ENCODE measurements around the gene RNF111.

DNA sequence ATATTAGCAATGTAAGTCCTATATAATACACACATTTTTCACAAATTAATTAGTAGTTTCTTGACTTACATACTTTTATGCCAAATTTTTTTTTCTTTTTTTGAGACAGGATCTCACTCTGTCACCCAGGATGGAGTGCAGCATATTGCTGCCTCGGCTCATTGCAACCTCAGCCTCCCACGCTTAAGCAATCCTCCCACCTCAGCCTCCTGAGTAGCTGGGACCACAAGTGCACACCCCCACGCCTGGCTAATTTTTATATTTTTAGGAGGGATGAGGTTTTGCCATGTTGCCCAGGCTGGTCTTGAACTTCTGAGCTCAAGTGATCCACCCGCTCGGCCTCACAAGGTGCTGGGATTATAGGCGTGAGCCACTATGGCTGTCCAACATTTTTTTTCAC is 54.6 kb downstream of the RNF111 start:
- no peak for TF ChIP-seq TCF7 (CRISPR knock-in tag; IDR thresholded peaks at IDR 0.05; ENCODE audit: low read depth)
- TF ChIP-seq ELF4 (CRISPR knock-in tag; IDR thresholded peaks at IDR 0.05; ENCODE audit: low read depth) = no peak
- TF ChIP-seq ZNF121 (CRISPR knock-in tag; IDR thresholded peaks at IDR 0.05) = no peak
- TF ChIP-seq, protein P1, sequence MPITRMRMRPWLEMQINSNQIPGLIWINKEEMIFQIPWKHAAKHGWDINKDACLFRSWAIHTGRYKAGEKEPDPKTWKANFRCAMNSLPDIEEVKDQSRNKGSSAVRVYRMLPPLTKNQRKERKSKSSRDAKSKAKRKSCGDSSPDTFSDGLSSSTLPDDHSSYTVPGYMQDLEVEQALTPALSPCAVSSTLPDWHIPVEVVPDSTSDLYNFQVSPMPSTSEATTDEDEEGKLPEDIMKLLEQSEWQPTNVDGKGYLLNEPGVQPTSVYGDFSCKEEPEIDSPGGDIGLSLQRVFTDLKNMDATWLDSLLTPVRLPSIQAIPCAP (CRISPR knock-in tag; IDR thresholded peaks at IDR 0.05) = no peak
- TF ChIP-seq, protein P2, sequence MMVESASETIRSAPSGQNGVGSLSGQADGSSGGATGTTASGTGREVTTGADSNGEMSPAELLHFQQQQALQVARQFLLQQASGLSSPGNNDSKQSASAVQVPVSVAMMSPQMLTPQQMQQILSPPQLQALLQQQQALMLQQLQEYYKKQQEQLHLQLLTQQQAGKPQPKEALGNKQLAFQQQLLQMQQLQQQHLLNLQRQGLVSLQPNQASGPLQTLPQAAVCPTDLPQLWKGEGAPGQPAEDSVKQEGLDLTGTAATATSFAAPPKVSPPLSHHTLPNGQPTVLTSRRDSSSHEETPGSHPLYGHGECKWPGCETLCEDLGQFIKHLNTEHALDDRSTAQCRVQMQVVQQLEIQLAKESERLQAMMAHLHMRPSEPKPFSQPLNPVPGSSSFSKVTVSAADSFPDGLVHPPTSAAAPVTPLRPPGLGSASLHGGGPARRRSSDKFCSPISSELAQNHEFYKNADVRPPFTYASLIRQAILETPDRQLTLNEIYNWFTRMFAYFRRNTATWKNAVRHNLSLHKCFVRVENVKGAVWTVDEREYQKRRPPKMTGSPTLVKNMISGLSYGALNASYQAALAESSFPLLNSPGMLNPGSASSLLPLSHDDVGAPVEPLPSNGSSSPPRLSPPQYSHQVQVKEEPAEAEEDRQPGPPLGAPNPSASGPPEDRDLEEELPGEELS (CRISPR knock-in tag; IDR thresholded peaks at IDR 0.05) = no peak
- no peak for TF ChIP-seq MXD4 (CRISPR knock-in tag; IDR thresholded peaks at IDR 0.05; ENCODE audit: borderline replicate concordance)
- TF ChIP-seq, protein P3, sequence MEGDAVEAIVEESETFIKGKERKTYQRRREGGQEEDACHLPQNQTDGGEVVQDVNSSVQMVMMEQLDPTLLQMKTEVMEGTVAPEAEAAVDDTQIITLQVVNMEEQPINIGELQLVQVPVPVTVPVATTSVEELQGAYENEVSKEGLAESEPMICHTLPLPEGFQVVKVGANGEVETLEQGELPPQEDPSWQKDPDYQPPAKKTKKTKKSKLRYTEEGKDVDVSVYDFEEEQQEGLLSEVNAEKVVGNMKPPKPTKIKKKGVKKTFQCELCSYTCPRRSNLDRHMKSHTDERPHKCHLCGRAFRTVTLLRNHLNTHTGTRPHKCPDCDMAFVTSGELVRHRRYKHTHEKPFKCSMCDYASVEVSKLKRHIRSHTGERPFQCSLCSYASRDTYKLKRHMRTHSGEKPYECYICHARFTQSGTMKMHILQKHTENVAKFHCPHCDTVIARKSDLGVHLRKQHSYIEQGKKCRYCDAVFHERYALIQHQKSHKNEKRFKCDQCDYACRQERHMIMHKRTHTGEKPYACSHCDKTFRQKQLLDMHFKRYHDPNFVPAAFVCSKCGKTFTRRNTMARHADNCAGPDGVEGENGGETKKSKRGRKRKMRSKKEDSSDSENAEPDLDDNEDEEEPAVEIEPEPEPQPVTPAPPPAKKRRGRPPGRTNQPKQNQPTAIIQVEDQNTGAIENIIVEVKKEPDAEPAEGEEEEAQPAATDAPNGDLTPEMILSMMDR (IDR thresholded peaks at IDR 0.05) = no peak
- no peak for TF ChIP-seq TEAD4 (CRISPR knock-in tag; IDR thresholded peaks at IDR 0.05)
- TF ChIP-seq JUN (CRISPR knock-in tag; IDR thresholded peaks at IDR 0.05) = no peak
- TF ChIP-seq, protein P4, sequence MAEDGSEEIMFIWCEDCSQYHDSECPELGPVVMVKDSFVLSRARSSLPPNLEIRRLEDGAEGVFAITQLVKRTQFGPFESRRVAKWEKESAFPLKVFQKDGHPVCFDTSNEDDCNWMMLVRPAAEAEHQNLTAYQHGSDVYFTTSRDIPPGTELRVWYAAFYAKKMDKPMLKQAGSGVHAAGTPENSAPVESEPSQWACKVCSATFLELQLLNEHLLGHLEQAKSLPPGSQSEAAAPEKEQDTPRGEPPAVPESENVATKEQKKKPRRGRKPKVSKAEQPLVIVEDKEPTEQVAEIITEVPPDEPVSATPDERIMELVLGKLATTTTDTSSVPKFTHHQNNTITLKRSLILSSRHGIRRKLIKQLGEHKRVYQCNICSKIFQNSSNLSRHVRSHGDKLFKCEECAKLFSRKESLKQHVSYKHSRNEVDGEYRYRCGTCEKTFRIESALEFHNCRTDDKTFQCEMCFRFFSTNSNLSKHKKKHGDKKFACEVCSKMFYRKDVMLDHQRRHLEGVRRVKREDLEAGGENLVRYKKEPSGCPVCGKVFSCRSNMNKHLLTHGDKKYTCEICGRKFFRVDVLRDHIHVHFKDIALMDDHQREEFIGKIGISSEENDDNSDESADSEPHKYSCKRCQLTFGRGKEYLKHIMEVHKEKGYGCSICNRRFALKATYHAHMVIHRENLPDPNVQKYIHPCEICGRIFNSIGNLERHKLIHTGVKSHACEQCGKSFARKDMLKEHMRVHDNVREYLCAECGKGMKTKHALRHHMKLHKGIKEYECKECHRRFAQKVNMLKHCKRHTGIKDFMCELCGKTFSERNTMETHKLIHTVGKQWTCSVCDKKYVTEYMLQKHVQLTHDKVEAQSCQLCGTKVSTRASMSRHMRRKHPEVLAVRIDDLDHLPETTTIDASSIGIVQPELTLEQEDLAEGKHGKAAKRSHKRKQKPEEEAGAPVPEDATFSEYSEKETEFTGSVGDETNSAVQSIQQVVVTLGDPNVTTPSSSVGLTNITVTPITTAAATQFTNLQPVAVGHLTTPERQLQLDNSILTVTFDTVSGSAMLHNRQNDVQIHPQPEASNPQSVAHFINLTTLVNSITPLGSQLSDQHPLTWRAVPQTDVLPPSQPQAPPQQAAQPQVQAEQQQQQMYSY (CRISPR knock-in tag; IDR thresholded peaks at IDR 0.05) = no peak
- no peak for TF ChIP-seq IRF2 (CRISPR knock-in tag; IDR thresholded peaks at IDR 0.05; ENCODE audit: borderline replicate concordance, low read depth)
- TF ChIP-seq, protein P5, sequence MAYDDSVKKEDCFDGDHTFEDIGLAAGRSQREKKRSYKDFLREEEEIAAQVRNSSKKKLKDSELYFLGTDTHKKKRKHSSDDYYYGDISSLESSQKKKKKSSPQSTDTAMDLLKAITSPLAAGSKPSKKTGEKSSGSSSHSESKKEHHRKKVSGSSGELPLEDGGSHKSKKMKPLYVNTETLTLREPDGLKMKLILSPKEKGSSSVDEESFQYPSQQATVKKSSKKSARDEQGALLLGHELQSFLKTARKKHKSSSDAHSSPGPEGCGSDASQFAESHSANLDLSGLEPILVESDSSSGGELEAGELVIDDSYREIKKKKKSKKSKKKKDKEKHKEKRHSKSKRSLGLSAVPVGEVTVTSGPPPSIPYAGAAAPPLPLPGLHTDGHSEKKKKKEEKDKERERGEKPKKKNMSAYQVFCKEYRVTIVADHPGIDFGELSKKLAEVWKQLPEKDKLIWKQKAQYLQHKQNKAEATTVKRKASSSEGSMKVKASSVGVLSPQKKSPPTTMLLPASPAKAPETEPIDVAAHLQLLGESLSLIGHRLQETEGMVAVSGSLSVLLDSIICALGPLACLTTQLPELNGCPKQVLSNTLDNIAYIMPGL (CRISPR knock-in tag; IDR thresholded peaks at IDR 0.05) = no peak

Measured in WTC11 (cell line).